ENCODE measurements around the gene RFX7.
"Not testable (repeated sequence)": the region's sequence is repeated elsewhere in the genome, so short reads cannot be mapped to it uniquely, and the experiment has no call there.

The RFX7 gene

DNA sequence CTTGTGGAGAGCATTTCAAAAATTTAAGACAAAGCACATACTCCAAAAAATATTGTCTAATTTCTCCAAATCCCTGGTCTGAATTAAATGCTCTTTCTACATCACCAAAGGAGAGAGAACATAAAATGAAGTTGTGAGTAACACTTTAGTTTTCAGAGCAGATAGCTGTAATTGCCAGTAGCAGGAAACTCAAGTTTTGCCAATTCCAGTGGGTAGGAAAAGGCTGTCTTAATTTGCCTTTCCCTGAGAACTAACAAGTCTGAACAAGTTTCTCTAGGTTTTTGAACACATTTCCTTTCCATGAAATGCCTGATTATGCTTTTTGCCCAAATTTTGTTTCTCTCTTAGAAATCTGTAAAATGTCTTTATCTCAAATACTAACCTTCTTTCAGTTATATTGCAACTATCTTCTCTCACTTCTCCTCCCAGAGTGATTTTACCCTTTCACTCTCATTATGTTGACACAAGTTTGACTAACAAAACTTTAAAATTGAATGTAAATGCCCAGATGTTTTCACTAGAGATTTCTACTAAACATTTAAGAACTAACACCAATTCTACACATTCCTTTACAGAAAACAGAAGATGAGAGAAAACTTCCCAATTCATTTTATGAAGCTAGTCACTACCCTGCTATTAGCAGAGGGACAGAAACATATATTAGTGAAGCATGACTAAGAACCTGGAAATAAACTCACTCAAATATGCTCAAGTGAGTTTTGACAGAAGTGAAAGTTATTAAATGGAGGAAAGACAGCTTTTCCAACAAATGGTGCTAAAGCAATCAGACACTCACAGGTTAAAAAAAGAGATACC is 38.4 kb downstream of the RFX7 start:
- Histone ChIP-seq H3F3A (ENCODE audit: control insufficient read depth, insufficient read depth) (peaks cover 16% of the 10 kb centered on the region), H3K27ac (ENCODE audit: low read depth, low read length) (peak overlapping the region; percentile 57), H4K20me1 (ENCODE audit: control insufficient read depth, insufficient read depth, low read depth, low read length) (peaks cover 18% of the 10 kb centered on the region; the same call in 1 of the 2 replicates), H3K4me3 (ENCODE audit: low read length) (peak overlapping the region; percentile 55), H3K9me2 (replicated peaks; ENCODE audit: control insufficient read depth, low read length) (no peaks in the 10 kb centered on the region), H3K4me2 (ENCODE audit: low read length) (peak overlapping the region; percentile 80), H3K4me1 (ENCODE audit: control insufficient read depth, low read length) (peaks cover 60% of the 10 kb centered on the region), H3K79me2 (ENCODE audit: control insufficient read depth, low read length) (peaks cover 99% of the 10 kb centered on the region), H3K9me3 (ENCODE audit: control insufficient read depth, insufficient read depth, low read length) (no peaks in the 10 kb centered on the region), H3K36me3 (ENCODE audit: control insufficient read depth, low read length) (peaks cover 31% of the 10 kb centered on the region), H3K27me3 (ENCODE audit: control insufficient read depth, low read length) (no peaks in the 10 kb centered on the region)
- no peak for TF ChIP-seq EZH2phosphoT487 (IDR thresholded peaks at IDR 0.05; ENCODE audit: borderline replicate concordance, low read length)
- TF ChIP-seq, protein P1, sequence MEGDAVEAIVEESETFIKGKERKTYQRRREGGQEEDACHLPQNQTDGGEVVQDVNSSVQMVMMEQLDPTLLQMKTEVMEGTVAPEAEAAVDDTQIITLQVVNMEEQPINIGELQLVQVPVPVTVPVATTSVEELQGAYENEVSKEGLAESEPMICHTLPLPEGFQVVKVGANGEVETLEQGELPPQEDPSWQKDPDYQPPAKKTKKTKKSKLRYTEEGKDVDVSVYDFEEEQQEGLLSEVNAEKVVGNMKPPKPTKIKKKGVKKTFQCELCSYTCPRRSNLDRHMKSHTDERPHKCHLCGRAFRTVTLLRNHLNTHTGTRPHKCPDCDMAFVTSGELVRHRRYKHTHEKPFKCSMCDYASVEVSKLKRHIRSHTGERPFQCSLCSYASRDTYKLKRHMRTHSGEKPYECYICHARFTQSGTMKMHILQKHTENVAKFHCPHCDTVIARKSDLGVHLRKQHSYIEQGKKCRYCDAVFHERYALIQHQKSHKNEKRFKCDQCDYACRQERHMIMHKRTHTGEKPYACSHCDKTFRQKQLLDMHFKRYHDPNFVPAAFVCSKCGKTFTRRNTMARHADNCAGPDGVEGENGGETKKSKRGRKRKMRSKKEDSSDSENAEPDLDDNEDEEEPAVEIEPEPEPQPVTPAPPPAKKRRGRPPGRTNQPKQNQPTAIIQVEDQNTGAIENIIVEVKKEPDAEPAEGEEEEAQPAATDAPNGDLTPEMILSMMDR (IDR thresholded peaks at IDR 0.05; ENCODE audit: low read depth, low read length, poor library complexity, severe bottlenecking) = no peak

DNA sequence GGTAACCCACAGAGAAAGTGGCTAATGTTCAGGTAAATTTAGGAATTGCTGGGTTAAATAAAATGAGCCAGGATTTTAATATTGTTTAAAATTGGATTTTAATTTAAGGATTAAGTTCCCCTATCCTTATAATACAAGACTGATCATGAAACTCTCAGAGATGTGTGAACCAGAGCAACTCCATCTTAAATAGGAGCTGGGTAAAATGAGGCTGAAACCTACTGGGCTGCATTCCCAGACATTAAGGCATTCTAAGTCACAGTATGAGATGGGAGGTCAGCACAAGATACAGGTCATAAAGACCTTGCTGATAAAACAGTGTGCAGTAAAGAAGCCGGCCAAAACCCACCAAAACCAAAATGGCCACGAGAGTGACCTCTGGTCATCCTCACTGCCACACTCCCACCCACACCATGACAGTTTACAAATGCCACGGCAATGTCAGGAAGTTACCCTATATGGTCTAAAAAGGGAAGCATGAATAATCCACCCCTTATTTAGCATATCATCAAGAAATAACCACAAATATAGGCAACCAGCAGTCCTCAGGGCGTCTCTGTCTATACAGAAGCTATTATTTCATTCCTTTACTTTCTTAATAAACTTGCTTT is 40.3 kb downstream of the RFX7 start:
- Histone ChIP-seq H3K79me2 (ENCODE audit: control insufficient read depth, low read length) (peaks cover 99% of the 10 kb centered on the region), H4K20me1 (ENCODE audit: control insufficient read depth, insufficient read depth, low read depth, low read length) (peaks cover 12% of the 10 kb centered on the region; the same call in 1 of the 2 replicates), H3K4me1 (ENCODE audit: control insufficient read depth, low read length) (peaks cover 42% of the 10 kb centered on the region), H3K36me3 (ENCODE audit: control insufficient read depth, low read length) (peaks cover 40% of the 10 kb centered on the region), H3F3A (ENCODE audit: control insufficient read depth, insufficient read depth) (peaks cover 12% of the 10 kb centered on the region)
- H3K9me2 ChIP-seq (replicated peaks; ENCODE audit: control insufficient read depth, low read length); H3K4me2 ChIP-seq (ENCODE audit: low read length); H3K27ac ChIP-seq (ENCODE audit: low read depth, low read length); H3K27me3 ChIP-seq (ENCODE audit: control insufficient read depth, low read length); H3K4me3 ChIP-seq (ENCODE audit: low read length); H3K9me3 ChIP-seq (ENCODE audit: control insufficient read depth, insufficient read depth, low read length): not testable (repeated sequence)

DNA sequence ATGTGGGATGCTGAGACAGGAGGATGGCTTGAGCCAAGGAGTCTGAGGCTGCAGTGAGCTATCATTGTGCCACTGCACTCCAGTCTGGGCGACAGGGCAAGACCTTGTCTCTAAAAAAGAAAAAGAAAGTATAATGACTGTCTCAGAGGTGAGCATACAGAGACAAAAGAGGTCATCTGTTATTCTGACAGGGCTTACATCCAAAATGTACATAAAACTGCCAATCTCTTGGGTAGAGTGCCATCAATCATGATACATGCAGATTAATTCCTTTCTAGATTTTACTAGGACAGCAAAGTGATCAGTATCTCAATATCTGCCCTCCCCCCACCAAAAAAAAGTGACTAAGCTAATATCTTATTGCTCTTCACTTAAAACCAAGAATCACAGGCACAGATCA is 41.0 kb downstream of the RFX7 start:
- Histone ChIP-seq H3K9me3 (ENCODE audit: control insufficient read depth, insufficient read depth, low read length) (no peaks in the 10 kb centered on the region), H3K27ac (ENCODE audit: low read depth, low read length) (no peak overlapping the region), H3K27me3 (ENCODE audit: control insufficient read depth, low read length) (no peaks in the 10 kb centered on the region), H3F3A (ENCODE audit: control insufficient read depth, insufficient read depth) (peaks cover 10% of the 10 kb centered on the region), H3K36me3 (ENCODE audit: control insufficient read depth, low read length) (peaks cover 46% of the 10 kb centered on the region), H3K4me1 (ENCODE audit: control insufficient read depth, low read length) (peaks cover 35% of the 10 kb centered on the region), H3K4me2 (ENCODE audit: low read length) (no peak overlapping the region), H3K4me3 (ENCODE audit: low read length) (no peak overlapping the region), H3K9me2 (replicated peaks; ENCODE audit: control insufficient read depth, low read length) (no peaks in the 10 kb centered on the region), H3K79me2 (ENCODE audit: control insufficient read depth, low read length) (peaks cover 99% of the 10 kb centered on the region), H4K20me1 (ENCODE audit: control insufficient read depth, insufficient read depth, low read depth, low read length) (peaks cover 5% of the 10 kb centered on the region; the same call in 1 of the 2 replicates)
- TF ChIP-seq EZH2phosphoT487 (IDR thresholded peaks at IDR 0.05; ENCODE audit: borderline replicate concordance, low read length) = no peak
- TF ChIP-seq, protein P1 (IDR thresholded peaks at IDR 0.05; ENCODE audit: low read depth, low read length, poor library complexity, severe bottlenecking) = no peak

DNA sequence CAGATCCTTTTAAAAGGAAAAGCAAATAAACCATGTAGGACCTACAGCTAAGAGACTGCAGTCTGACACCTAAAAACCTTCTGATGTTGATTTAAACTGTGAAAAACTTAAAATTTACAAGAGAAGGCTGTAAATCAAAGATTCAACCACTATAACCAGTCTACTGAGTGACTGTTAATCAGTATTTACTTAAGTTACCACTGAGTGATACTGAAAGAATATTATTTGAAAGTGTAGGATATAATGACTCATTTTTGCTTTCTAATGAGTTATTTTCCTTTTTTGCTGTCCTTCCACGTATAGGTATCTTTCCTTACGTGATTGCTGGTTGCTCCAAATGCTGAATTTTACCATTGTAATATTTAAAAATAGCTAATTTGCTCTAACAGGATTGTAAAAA is 44.6 kb downstream of the RFX7 start:
- no peaks in the 10 kb centered on the region for H3K9me2 ChIP-seq (replicated peaks; ENCODE audit: control insufficient read depth, low read length)
- peaks cover 34% of the 10 kb centered on the region for H3K36me3 ChIP-seq (ENCODE audit: control insufficient read depth, low read length)
- H3K27me3 ChIP-seq (ENCODE audit: control insufficient read depth, low read length) = no peaks in the 10 kb centered on the region
- TF ChIP-seq, protein P1 (IDR thresholded peaks at IDR 0.05; ENCODE audit: low read depth, low read length, poor library complexity, severe bottlenecking) = no peak
- no peak for TF ChIP-seq EZH2phosphoT487 (IDR thresholded peaks at IDR 0.05; ENCODE audit: borderline replicate concordance, low read length)
- peaks cover 94% of the 10 kb centered on the region for H3K79me2 ChIP-seq (ENCODE audit: control insufficient read depth, low read length)
- H3K4me2 ChIP-seq (ENCODE audit: low read length) = no peak overlapping the region
- H3F3A ChIP-seq (ENCODE audit: control insufficient read depth, insufficient read depth) = no peaks in the 10 kb centered on the region
- H4K20me1 ChIP-seq (ENCODE audit: control insufficient read depth, insufficient read depth, low read depth, low read length) = 0 out of 2 replicates have a peak, but pooled peaks cover 3% of the 10 kb centered on the region
- H3K4me3 ChIP-seq (ENCODE audit: low read length) = no peak overlapping the region
- H3K27ac ChIP-seq (ENCODE audit: low read depth, low read length) = no peak overlapping the region
- no peaks in the 10 kb centered on the region for H3K4me1 ChIP-seq (ENCODE audit: control insufficient read depth, low read length)
- H3K9me3 ChIP-seq (ENCODE audit: control insufficient read depth, insufficient read depth, low read length) = no peaks in the 10 kb centered on the region

Data from DOHH2 (cell line).